Mesendoderm (in vitro differentiated cells): Measurements from ENCODE around the gene ARHGAP22.
"Not testable (repeated sequence)": the region's sequence is repeated elsewhere in the genome, so short reads cannot be mapped to it uniquely, and the experiment has no call there.

ENCODE experiments used
- DNase-seq: peaks from one replicate; pipeline ENCODE4 v3.0.0; 2013
- H2AK5ac ChIP-seq: 2 replicates; pipeline ENCODE4 v1.6.1; 2013; ENCODE audit warnings: low read length, inconsistent platforms
- H2BK120ac ChIP-seq: 2 replicates; pipeline ENCODE4 v1.6.1; 2013; ENCODE audit warnings: low read depth, mild to moderate bottlenecking, low read length, moderate library complexity, mixed read lengths
- H2BK15ac ChIP-seq: replicated peaks from 2 replicates; pipeline ENCODE4 v1.6.1; 2013; ENCODE audit warnings: low read depth, mild to moderate bottlenecking, moderate library complexity
- H2BK5ac ChIP-seq: 2 replicates; pipeline ENCODE4 v1.6.1; 2013; ENCODE audit warnings: low read length, inconsistent platforms
- H3K18ac ChIP-seq: 2 replicates; pipeline ENCODE4 v1.6.1; 2013; ENCODE audit warnings: mild to moderate bottlenecking, low read length, mixed read lengths
- H3K23ac ChIP-seq: one replicate; pipeline ENCODE4 v1.6.1; 2013; ENCODE audit warnings: low read length
- H3K27ac ChIP-seq: 2 replicates; pipeline ENCODE4 v1.5.1; 2013; ENCODE audit warnings: low read depth, mild to moderate bottlenecking, inconsistent platforms, low read length, moderate library complexity
- H3K27me3 ChIP-seq: 2 replicates; pipeline ENCODE4 v1.6.1; 2013; ENCODE audit warnings: low read length, control low read depth, mild to moderate bottlenecking, inconsistent platforms; ENCODE audit not compliant: insufficient read depth, poor library complexity
- H3K36me3 ChIP-seq: 2 replicates; pipeline ENCODE4 v1.6.1; 2013; ENCODE audit warnings: low read length, inconsistent platforms; ENCODE audit not compliant: control insufficient read depth, insufficient read depth
- H3K4ac ChIP-seq: one replicate; pipeline ENCODE4 v1.6.1; 2013; ENCODE audit warnings: low read depth, mild to moderate bottlenecking, low read length, moderate library complexity
- H3K4me1 ChIP-seq: 2 replicates; pipeline ENCODE4 v1.6.1; 2013; ENCODE audit warnings: low read depth, low read length, inconsistent platforms; ENCODE audit not compliant: control insufficient read depth
- H3K4me2 ChIP-seq: 2 replicates; pipeline ENCODE4 v1.6.1; 2013; ENCODE audit warnings: low read length
- H3K4me3 ChIP-seq: 2 replicates; pipeline ENCODE4 v1.5.1; 2013; ENCODE audit warnings: mild to moderate bottlenecking, low read length
- H3K56ac ChIP-seq: one replicate; pipeline ENCODE4 v1.6.1; 2013; ENCODE audit warnings: low read length
- H3K79me1 ChIP-seq: 2 replicates; pipeline ENCODE4 v1.6.1; 2013; ENCODE audit warnings: low read length, inconsistent platforms
- H3K79me2 ChIP-seq: 2 replicates; pipeline ENCODE4 v1.6.1; 2013; ENCODE audit warnings: mild to moderate bottlenecking, low read length; ENCODE audit not compliant: control insufficient read depth, insufficient read depth
- H3K9ac ChIP-seq: 2 replicates; pipeline ENCODE4 v1.6.1; 2013; ENCODE audit warnings: low read length, inconsistent platforms
- H4K5ac ChIP-seq: one replicate; pipeline ENCODE4 v1.6.1; 2013; ENCODE audit warnings: low read length
- H4K8ac ChIP-seq: one replicate; pipeline ENCODE4 v1.6.1; 2013; ENCODE audit warnings: low read depth, mild to moderate bottlenecking, control low read depth, low read length, moderate library complexity
- WGBS: extraction: QIAGEN DNeasy Blood & Tissue Kit; methylation state at CpG from one replicate; pipeline ENCODE4 v1.1.7; 2013; ENCODE audit warnings: low lambda C conversion rate, missing lambda C conversion rate; ENCODE audit not compliant: insufficient coverage; ENCODE audit errors: extremely low coverage; 5-methylcytosine and 5-hydroxymethylcytosine counted together

Gene ARHGAP22

DNA sequence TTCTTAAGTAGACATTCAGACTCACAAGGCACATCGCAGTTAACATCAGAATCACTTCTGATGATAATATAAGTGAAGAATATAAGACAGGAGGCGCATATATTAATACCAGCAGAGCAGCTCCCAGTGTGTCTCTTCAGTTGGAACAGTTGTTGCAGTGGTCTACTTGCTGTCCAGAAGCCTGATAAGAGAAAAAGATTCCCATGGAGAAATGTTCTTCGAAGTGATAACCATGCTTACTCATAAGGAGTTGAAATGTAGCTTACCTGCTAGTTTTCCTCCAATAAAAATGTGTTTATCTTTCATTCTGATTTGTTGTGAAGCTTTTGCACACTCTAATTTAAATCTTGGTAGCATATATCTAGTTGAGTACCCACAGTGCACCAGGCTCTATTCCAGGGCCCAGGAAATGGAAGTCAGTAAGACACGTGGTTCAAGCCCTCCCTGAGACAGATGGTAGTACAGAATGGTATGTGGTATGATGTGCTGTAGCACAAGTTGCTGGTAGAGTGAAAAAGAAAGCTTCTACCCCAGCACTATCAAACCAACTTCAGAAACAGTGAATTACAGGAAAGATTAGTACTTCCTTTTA lies 174.4 kb downstream of the ARHGAP22 start:
- WGBS = no CpG with 5 or more reads among the region's 4 CpGs
- H2BK15ac ChIP-seq = no peak overlapping the region

DNA sequence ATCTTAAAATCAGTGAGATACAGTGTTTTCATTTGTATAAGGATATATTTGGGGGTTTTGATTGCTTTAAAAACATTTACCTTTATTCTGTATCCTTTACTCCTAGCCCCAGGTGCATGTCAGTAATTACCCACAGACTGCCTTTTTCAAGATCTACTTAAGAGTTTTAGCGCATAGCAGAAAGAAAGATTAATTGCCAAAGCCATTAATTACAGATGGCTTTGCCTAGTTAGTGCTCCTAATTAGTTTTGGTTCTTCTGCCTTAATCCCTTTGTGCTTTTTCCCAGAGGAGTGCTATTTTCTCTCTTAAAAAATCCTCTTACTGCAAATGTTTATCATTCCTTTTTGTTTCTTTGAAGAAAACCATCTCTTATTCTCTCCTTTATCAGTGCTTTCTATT lies 175.6 kb downstream of the ARHGAP22 start:
- no CpG with 5 or more reads among the region's 1 CpG for WGBS
- no peaks in the 10 kb centered on the region for H3K36me3 ChIP-seq
- no peak overlapping the region for H4K5ac ChIP-seq

More for the DNA sequence above, 174.4 kb downstream of the ARHGAP22 start:
- no peak overlapping the region for H4K8ac ChIP-seq
- no peak overlapping the region for H2AK5ac ChIP-seq
- H3K27ac ChIP-seq = no peak overlapping the region
- no peak overlapping the region for H3K4me2 ChIP-seq
- DNase-seq = no peak
- no peaks in the 10 kb centered on the region for H3K79me2 ChIP-seq
- H3K23ac ChIP-seq = no peak overlapping the region
- no peaks in the 10 kb centered on the region for H3K4me1 ChIP-seq
- H3K9ac ChIP-seq = no peak overlapping the region
- no peak overlapping the region for H3K4me3 ChIP-seq
- H2BK5ac ChIP-seq = no peak overlapping the region
- H3K56ac ChIP-seq = no peak overlapping the region
- H3K27me3 ChIP-seq = no peaks in the 10 kb centered on the region
- H3K4ac ChIP-seq = no peak overlapping the region
- H3K79me1 ChIP-seq = no peaks in the 10 kb centered on the region
- no peaks in the 10 kb centered on the region for H3K36me3 ChIP-seq
- H2BK120ac ChIP-seq = no peak overlapping the region
- H3K18ac ChIP-seq = no peak overlapping the region
- H4K5ac ChIP-seq = no peak overlapping the region

DNA sequence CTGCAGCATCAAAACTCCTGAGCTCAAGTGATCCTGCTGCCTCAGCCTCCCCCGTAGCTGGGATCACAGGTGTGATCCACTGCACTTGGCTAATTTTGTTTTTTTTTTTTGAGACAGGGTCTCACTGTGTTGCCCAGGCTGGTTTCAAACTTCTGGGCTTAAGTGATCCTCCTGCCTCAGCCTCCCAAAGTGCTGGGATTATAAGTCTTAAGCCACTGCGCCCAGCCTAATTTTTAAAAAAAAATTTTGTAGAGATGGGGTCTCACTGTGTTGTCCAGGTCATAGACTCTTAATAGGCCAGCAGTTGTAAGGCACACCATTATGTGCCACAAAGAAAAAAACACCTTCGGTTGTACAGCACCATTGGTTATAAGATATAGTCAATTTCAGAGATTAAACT lies 176.0 kb downstream of the ARHGAP22 start:
- Histone ChIP-seq H3K4me3 (no peak overlapping the region), H3K36me3 (no peaks in the 10 kb centered on the region), H3K4me2 (no peak overlapping the region), H2BK15ac (no peak overlapping the region), H2BK120ac (no peak overlapping the region), H3K4ac (no peak overlapping the region), H3K79me2 (no peaks in the 10 kb centered on the region), H2BK5ac (no peak overlapping the region), H3K79me1 (no peaks in the 10 kb centered on the region), H3K4me1 (no peaks in the 10 kb centered on the region), H4K5ac (no peak overlapping the region), H3K23ac (no peak overlapping the region), H2AK5ac (no peak overlapping the region), H3K27ac (no peak overlapping the region), H3K9ac (no peak overlapping the region), H3K56ac (no peak overlapping the region), H4K8ac (no peak overlapping the region), H3K18ac (no peak overlapping the region), H3K27me3 (no peaks in the 10 kb centered on the region)
- no peak for DNase-seq
- no CpG with 5 or more reads among the region's 3 CpGs for WGBS

More for the DNA sequence above, 175.6 kb downstream of the ARHGAP22 start:
- Histone ChIP-seq H3K27me3 (no peaks in the 10 kb centered on the region), H3K9ac (no peak overlapping the region), H3K27ac (no peak overlapping the region), H3K18ac (no peak overlapping the region), H3K79me2 (no peaks in the 10 kb centered on the region), H3K4me1 (no peaks in the 10 kb centered on the region), H3K56ac (no peak overlapping the region), H2BK120ac (no peak overlapping the region), H2BK15ac (no peak overlapping the region), H3K79me1 (no peaks in the 10 kb centered on the region), H2AK5ac (no peak overlapping the region), H3K4me2 (no peak overlapping the region), H3K4me3 (no peak overlapping the region), H2BK5ac (no peak overlapping the region), H4K8ac (no peak overlapping the region), H3K4ac (no peak overlapping the region), H3K23ac (no peak overlapping the region)
- DNase-seq = no peak

DNA sequence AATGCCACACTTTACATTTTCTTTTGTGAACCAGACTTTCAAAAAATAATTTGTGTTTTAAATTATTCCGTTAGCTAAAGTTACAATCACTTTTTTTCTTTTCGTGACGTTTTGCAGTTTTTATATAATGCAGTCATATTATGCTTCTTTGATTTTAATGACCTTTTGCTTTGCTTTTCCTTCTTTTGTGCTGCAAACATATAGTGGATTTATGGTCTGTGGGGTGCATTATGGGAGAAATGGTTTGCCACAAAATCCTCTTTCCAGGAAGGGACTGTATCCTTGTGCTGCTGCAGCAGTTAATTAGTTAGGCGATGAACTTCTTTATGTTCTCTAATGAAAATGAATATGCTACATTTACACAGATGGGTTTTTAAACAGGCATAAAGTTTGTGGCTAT lies 181.0 kb downstream of the ARHGAP22 start:
- H3K36me3 ChIP-seq = no peaks in the 10 kb centered on the region
- no peak overlapping the region for H3K18ac ChIP-seq
- no peak overlapping the region for H3K4me2 ChIP-seq
- no peak overlapping the region for H3K27ac ChIP-seq
- no peaks in the 10 kb centered on the region for H3K4me1 ChIP-seq
- H2AK5ac ChIP-seq = no peak overlapping the region
- no peak overlapping the region for H3K23ac ChIP-seq
- H4K8ac ChIP-seq = no peak overlapping the region
- DNase-seq = no peak
- no peak overlapping the region for H3K9ac ChIP-seq
- no peak overlapping the region for H2BK120ac ChIP-seq
- H3K56ac ChIP-seq = no peak overlapping the region
- no peaks in the 10 kb centered on the region for H3K79me1 ChIP-seq
- H2BK5ac ChIP-seq = no peak overlapping the region
- no peaks in the 10 kb centered on the region for H3K27me3 ChIP-seq
- H3K4ac ChIP-seq = no peak overlapping the region
- no peaks in the 10 kb centered on the region for H3K79me2 ChIP-seq
- no peak overlapping the region for H3K4me3 ChIP-seq
- no peak overlapping the region for H4K5ac ChIP-seq
- no CpG with 5 or more reads among the region's 4 CpGs for WGBS
- H2BK15ac ChIP-seq = no peak overlapping the region

DNA sequence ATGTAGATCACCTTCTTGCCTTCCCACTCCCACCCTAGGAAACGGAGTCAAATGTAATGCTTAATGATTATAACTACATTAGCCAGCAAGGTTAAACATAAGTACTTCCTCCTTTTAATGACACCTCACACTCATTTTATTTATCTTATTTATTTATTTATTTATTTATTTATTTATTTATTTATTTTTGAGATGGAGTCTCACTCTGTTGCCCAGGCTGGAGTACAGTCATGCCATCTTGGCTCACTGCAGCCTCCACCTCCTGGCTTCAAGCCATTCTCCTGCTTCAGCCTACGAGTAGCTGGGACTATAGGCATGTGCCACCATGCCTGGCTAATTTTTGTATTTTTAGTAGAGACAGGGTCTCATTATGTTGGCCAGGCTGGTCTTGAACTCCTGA lies 183.0 kb downstream of the ARHGAP22 start:
- H3K79me1 ChIP-seq, DNase-seq, H3K4me2 ChIP-seq, H4K5ac ChIP-seq, H3K4me3 ChIP-seq, H3K27me3 ChIP-seq, H3K9ac ChIP-seq, H3K18ac ChIP-seq, H2AK5ac ChIP-seq, H3K23ac ChIP-seq, H3K4me1 ChIP-seq, H2BK5ac ChIP-seq, H3K56ac ChIP-seq, H3K4ac ChIP-seq, H2BK120ac ChIP-seq, H3K36me3 ChIP-seq, H4K8ac ChIP-seq, H3K79me2 ChIP-seq, H2BK15ac ChIP-seq, H3K27ac ChIP-seq: not testable (repeated sequence)
- no CpG with 5 or more reads among the region's 2 CpGs for WGBS

DNA sequence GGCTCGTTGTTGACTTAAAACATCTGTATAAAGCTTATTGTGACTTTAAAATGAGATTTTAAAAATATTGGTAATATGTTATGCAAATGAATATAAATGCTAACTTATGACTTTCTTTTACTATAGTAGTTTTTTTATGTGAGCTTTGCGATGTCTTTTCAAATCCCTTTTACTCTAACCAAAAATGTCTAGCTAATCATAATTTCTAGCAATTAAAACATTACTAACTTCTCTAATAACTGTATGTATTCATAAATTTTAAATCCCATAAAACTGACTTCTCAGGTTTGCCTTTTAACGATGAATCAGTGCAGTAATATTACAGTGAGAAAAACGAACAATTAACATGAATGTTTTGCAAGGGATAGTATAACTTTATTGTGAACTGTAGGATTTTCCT lies 185.2 kb downstream of the ARHGAP22 start:
- H3K27me3 ChIP-seq = no peaks in the 10 kb centered on the region
- H3K4ac ChIP-seq = no peak overlapping the region
- no peak overlapping the region for H2BK15ac ChIP-seq
- no peak overlapping the region for H3K4me3 ChIP-seq
- H2BK120ac ChIP-seq = no peak overlapping the region
- H3K9ac ChIP-seq = no peak overlapping the region
- no peaks in the 10 kb centered on the region for H3K36me3 ChIP-seq
- no peak overlapping the region for H3K23ac ChIP-seq
- H3K56ac ChIP-seq = no peak overlapping the region
- no peak overlapping the region for H4K5ac ChIP-seq
- no peaks in the 10 kb centered on the region for H3K79me2 ChIP-seq
- no peak for DNase-seq
- H3K4me2 ChIP-seq = no peak overlapping the region
- no peaks in the 10 kb centered on the region for H3K79me1 ChIP-seq
- 100% methylated on average over 2 of the region's 4 CpGs for WGBS
- H3K4me1 ChIP-seq = no peaks in the 10 kb centered on the region
- H3K18ac ChIP-seq = no peak overlapping the region
- H4K8ac ChIP-seq = no peak overlapping the region
- no peak overlapping the region for H2AK5ac ChIP-seq
- no peak overlapping the region for H2BK5ac ChIP-seq
- no peak overlapping the region for H3K27ac ChIP-seq
